CD4-positive, alpha-beta T cell treated with Interleukin-15 for 1 hour (primary cell): ENCODE measurements around the gene LTBP2.

Experiments used
- DNase-seq: peaks from one replicate; pipeline ENCODE4 v3.0.0-alpha.2; 2020

Gene LTBP2

DNA sequence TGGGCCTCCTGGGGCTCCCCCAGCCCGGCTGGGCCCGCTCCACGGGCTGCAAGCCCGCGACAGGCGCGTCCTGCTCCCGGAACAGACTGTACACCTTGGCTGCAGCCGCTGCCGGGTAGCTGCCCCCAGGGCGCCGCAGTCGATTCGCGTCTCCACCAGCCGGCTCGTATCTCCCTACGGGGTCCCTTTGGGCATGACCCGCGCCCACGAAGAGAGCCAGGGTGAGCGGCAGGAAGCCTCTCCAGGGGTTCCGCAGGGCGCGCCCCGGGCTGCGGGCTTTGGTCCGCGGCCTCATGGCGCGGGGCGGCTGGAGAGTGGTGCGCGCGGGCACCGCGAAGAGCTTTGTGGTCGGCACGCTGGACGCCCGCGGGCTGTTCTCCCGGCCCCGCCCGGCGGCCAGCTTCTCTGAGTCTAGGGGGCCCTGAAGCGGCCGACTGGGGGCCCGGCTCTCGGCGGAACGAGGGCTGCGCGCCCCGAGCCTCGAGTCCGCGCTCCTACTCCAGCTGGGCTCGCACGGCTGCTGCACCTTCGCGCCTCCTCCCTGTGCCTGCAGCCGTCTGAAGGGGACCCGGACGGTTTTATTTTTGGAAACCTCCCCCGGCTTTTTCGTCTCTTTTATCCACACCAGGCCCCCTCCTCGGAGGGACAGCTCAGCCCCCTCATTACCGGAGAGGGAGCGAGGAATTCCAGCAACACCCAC is at the start of gene LTBP2:
LTBP2 (minus strand) TSS at position 588 of the 700 bp plus-strand sequence; CDS start at position 295, 293 bp downstream.
- no peak for DNase-seq

DNA sequence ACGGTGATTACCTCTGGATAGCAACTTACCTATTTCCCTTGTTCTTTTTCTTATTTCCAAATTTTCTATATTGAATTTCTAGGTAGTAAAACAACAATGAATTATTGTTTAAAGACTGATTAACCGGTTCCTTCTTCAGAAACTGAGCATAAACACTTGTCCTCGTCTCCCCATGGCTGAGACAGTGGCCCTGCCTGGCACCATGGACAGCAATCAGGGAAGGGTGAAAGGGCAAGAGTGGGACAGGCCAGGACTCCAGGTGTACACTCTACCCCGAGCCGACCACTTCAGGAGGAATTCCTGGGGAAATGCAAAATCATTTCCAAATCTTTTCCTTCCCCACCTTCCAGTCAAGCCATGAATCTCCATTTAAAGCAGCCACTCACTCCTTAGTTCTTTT is 48.8 kb upstream of the LTBP2 start:
- no peak for DNase-seq

DNA sequence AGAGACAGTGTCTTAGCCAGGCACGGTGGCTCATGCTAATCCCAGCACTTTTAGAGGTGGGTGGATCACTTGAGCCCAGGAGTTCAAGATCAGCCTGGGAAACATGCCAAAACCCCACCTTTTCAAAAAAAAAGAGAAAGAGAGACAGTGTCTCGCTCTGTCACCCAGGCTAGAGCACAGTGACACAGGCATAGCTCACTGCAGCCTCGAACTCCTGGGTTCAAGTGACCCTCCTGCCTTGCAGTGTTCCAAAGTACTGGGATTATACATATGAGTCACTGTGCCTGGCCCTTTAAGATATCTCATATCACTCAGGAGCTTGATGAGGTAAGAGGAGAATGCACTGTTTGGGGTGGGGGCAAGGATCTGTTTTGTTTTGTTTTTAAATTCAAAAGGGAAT is 48.1 kb upstream of the LTBP2 start:
- no peak for DNase-seq

GRCh38 chr14:74658535-74659131 is 46.6 kb upstream of the LTBP2 start:
- no peak for DNase-seq

GRCh38 chr14:74656964-74657363 is 44.9 kb upstream of the LTBP2 start:
- no peak for DNase-seq

DNA sequence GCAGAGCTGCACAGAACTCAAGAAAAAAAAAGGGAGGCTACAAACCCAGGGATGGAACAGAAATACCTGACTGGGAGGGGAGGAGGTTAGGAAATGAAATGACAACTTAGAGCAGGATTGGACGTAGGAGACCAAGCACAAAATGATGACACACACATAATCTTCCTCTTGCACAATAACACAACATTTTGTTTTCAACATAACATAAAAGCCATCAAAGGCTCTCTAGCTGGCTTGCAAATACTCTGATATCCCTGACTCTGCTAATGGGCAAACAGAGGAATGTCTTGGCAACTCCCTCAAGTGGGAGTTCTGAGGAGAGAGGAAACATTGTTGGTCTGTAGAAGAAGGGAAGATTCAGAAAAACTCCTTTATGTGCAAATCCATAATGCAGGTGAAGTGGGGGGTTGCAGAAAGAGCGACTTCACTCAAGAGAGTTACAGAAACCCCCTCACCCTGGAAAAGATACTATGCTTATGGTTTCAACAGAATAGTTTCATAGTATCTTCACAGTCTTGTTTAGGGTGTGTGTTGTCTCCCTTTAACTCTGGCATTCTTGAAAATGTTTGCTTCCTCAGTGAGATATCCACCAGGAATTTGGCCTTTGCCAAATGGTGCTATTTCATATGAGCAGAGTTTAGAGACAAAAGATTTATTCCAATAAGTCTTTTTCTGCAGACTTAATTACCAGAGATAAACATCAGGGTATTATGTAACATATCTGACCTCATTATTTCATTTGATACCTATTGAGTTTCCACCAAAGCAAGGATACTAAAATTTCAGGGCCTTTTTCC is 43.8 kb upstream of the LTBP2 start:
- DNase-seq, result no peak

- DNase-seq, result no peak
These were observed 42.9 kb upstream of the LTBP2 start for GRCh38 chr14:74654931-74655330.

GRCh38 chr14:74653386-74654138 is 41.5 kb upstream of the LTBP2 start:
- DNase-seq, result no peak

DNA sequence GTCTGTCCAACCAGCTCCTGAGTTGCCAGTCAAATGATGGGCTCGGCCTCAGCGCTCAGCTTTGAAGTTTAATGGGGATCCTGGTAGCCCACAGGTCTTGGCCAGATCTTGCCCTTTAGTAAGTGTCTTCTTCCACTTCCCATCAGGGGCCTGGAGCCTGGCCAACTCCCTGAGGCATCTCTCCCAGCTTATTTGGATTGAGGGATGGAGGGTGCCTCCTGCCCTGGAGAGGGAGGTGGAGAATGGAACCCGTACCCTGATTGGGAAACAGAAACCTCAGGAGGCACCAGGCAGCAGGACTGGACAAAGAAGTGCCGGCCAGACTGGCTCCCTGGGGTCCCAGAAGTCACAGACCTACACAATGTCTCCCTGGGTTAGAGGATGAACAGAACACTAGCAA is 40.5 kb upstream of the LTBP2 start:
- no peak for DNase-seq

DNA sequence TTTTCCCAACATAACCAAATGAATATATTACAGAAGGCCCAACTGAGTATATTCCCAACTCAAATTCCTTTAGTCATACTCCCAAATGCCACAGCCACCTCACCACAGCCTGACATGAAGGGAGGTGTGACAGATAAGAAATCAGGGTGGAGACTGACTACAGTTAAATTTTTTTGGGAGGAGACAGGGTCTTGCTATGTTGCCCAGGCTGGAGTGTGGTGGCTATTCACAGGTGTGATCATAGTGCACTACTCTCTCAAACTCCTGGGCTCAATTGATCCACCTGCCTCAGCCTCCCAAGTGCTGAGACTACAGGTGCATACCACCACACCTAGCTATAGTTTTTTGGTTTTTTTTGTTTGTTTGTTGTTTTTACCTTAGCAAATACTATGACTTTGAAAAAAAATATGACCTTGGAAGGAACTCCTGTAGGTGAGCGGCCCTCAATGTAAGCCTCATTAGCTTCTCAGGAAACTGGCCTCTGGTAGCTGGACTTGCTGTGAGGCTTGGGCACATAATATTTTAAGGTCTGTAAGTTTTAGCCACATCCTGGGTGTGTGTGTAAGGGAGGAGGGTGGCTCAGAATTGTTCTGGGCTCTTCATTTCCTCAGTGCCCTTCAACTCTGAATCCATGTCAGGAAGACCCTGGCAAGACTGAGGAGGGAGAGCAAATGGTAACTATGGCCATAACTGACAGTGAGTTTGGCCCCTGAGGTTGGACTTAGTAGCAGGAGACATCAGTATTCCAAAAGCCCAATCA is 39.1 kb upstream of the LTBP2 start:
- DNase-seq, result no peak

GRCh38 chr14:74649673-74650072 is 37.6 kb upstream of the LTBP2 start:
- no peak for DNase-seq

GRCh38 chr14:74649167-74649566 is 37.1 kb upstream of the LTBP2 start:
- DNase-seq, result no peak

DNA sequence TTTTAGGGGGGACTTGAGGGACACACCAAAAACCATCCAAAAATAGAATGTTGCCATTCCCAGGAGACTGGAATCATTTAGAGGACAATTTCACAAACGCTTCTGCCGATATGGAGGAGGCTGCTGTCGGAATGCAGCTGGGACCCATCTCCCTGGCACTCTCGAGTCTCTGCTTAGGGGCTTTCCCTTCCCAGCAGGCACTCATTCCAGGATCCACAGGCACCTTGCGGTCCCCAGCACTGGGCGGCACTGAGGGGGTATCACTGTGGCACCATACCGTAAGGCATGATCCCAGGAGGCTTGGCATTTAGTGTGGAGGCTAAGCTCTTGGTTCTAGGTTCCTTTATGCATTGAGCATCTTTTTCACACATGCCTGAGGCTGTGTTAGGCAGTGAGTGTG is 36.6 kb upstream of the LTBP2 start:
- no peak for DNase-seq

GRCh38 chr14:74647678-74648461 is 35.8 kb upstream of the LTBP2 start:
- no peak for DNase-seq

- DNase-seq, result no peak
These were observed 35.1 kb upstream of the LTBP2 start for GRCh38 chr14:74647061-74647677.

GRCh38 chr14:74645756-74646470 is 33.9 kb upstream of the LTBP2 start:
- DNase-seq, result no peak

DNA sequence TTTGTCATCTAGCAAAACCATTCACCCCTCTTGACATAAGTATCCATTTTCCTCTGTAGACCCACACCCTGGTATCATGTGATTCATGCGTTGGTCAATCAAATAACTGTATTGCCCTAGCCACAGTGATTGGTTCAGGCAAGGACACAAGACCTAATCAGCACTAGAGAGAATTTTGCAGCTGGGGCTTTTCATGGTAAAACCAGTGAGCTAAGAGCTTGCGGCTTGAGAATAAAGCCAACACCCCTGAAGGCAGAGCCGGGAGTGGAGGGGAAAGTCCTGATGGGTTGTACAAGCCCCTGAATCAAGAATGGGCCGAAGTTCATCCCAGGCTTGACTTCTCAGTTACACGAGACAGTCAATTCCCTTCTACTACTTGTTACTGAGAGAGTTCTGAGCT is 33.2 kb upstream of the LTBP2 start:
- DNase-seq, result no peak

GRCh38 chr14:74641601-74642391 is 29.8 kb upstream of the LTBP2 start:
- DNase-seq, result no peak

GRCh38 chr14:74638966-74639365 is 26.9 kb upstream of the LTBP2 start:
- DNase-seq, result no peak

DNA sequence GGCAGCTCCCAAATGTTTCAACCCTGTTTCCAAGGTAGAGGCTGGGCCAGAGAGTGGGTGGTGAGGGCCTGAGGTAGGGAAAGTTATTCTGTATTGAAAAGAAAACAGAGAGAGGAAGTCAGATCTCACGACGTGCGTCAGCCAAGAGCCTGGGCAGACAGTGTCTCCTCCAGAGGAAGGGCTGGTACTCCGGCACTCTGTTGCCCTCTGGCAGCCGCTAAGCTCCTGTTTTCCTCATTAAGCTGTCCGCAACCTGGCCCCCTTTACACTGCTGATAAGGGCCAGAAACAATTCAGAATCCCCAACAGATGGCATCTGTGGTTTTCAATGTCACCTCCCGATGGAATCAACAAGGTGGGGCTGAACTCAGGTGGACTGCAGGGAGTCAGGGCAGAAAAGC is 26.0 kb upstream of the LTBP2 start:
- no peak for DNase-seq
